ENCODE results near the gene NUAK1.

NUAK1 gene

GRCh38 chr12:106178562-106178961 is 39.8 kb upstream of the NUAK1 start:
- TF ChIP-seq CTCF (conservative IDR thresholded peaks at IDR 0.05) = no peak
- no peak for TF ChIP-seq ZFX (IDR thresholded peaks at IDR 0.05)
- H3K27ac ChIP-seq = no peak overlapping the region

- no peak overlapping the region for H3K27ac ChIP-seq
- no peak for TF ChIP-seq CTCF (conservative IDR thresholded peaks at IDR 0.05)
- no peak for TF ChIP-seq ZFX (IDR thresholded peaks at IDR 0.05)
These were observed 37.8 kb upstream of the NUAK1 start for GRCh38 chr12:106176560-106176959.

GRCh38 chr12:106174876-106175275 is 36.1 kb upstream of the NUAK1 start:
- H3K27ac ChIP-seq = no peak overlapping the region
- TF ChIP-seq ZFX (IDR thresholded peaks at IDR 0.05) (no peak), CTCF (conservative IDR thresholded peaks at IDR 0.05) (no peak)

- TF ChIP-seq ZFX (IDR thresholded peaks at IDR 0.05) = no peak
- TF ChIP-seq CTCF (conservative IDR thresholded peaks at IDR 0.05) = no peak
- H3K27ac ChIP-seq = no peak overlapping the region
These were observed 34.7 kb upstream of the NUAK1 start for GRCh38 chr12:106173442-106173841.

- TF ChIP-seq ZFX (IDR thresholded peaks at IDR 0.05) (no peak), CTCF (conservative IDR thresholded peaks at IDR 0.05) (no peak)
- no peak overlapping the region for H3K27ac ChIP-seq
These were observed 32.5 kb upstream of the NUAK1 start for GRCh38 chr12:106171117-106171750.

- TF ChIP-seq ZFX (IDR thresholded peaks at IDR 0.05) = no peak
- TF ChIP-seq CTCF (conservative IDR thresholded peaks at IDR 0.05) = no peak
- H3K27ac ChIP-seq = no peak overlapping the region
These were observed 31.5 kb upstream of the NUAK1 start for GRCh38 chr12:106170285-106170684.

- no peak for TF ChIP-seq CTCF (conservative IDR thresholded peaks at IDR 0.05)
- no peak for TF ChIP-seq ZFX (IDR thresholded peaks at IDR 0.05)
These were observed 25.0 kb upstream of the NUAK1 start for GRCh38 chr12:106163712-106164111.

More at GRCh38 chr12:106163712-106164111, 25.0 kb upstream of the NUAK1 start:
- H3K27ac ChIP-seq = no peak overlapping the region

Data from C4-2B (cell line).